Measurements from ENCODE around the gene GMDS.

Gene GMDS

DNA sequence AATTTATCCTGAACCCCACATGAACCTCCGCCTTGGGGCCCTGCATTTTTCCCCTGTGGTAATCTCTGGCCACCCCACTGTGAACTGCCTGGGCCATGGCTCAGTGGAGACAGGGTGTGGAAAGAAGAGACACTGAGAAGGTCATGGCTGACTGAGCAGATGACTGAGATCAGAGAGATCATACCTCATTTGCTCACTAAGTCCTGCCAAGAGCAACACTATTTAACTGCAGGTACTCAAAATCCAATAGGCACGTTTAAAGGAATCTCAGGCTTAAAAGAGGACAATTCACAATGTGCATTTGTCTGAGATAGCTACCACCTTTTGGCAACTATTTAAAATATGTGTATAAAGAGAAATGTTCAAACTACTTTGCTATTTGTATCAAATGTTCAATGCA, 305.0 kb downstream of the GMDS start:
- no peak for DNase-seq (ENCODE audit: low spot score)

DNA sequence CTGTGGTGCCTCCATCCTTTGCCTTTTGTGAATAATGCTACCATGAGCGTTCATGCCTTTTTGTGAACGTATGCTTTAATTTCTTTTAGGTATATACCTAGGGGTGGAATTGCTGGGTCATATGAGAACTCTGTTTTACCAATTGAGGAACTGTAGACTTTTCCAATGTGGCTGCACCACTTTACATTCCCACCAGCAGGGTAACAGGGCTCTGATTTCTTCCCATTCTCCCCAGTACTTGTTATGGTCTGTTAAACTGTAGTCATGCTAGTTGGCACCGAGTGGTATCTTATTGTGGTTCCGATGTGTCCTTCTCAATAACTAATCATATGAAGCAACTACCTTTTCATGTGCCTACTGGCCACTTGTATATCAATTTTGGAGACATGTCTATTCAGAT, 312.1 kb downstream of the GMDS start:
- DNase-seq (ENCODE audit: low spot score): no peak

DNA sequence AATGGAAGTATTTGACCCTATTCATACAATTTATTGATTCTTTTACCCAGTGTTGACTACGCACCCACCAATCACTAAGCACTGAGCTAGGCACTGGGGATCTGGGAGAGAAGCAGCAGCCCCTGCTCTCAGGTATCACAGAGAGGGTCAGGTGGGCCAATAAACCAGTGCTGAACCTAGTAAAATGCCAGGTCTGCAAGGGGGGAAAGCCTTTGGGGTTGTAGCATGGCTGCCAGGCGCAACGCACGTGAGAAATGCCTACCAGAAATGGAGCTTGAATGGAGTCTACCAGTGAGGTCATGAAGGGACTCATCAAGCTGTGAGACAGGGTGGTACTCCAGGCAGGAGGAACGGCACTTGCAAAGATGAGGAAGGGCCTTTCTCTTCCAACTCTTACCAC, 313.6 kb downstream of the GMDS start:
- no peak for DNase-seq (ENCODE audit: low spot score)

DNA sequence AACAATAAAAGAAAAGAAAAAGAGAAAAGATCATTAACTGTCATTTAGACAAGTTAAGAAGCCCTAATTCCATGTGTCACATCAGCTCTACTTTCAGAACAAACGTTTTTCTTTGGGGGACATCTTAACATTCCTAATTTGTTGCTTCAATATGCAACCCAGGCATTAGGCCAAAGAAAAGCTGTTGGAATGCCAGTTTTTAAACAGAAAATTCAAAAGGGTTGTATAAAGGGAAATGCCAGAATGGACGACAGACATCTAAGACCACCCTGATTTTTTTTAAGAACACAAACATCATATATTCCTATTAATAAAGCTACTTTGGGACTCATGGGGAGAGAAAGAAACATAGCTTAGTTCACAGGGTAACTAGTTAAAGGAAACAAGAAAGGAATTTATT, 315.0 kb downstream of the GMDS start:
- DNase-seq (ENCODE audit: low spot score): no peak

DNA sequence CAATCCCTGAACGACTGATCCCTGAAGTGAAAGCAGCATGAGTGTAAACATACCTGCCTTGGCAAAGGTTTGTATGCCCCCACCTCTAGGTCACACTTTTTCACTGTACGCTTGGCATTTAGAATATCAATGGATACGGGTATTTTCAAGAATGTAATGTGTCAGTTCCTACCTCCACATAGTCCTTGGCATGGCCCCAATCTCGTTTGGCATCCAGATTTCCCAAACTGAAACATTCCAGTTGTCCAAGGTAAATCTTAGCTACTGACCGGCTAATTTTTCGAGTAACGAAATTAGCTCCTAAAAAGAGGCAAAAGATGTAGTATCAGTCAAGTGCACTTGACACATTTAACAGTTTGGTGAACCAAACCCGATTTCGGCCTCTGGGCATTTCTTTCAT, 315.5 kb downstream of the GMDS start:
- DNase-seq (ENCODE audit: low spot score): no peak

DNA sequence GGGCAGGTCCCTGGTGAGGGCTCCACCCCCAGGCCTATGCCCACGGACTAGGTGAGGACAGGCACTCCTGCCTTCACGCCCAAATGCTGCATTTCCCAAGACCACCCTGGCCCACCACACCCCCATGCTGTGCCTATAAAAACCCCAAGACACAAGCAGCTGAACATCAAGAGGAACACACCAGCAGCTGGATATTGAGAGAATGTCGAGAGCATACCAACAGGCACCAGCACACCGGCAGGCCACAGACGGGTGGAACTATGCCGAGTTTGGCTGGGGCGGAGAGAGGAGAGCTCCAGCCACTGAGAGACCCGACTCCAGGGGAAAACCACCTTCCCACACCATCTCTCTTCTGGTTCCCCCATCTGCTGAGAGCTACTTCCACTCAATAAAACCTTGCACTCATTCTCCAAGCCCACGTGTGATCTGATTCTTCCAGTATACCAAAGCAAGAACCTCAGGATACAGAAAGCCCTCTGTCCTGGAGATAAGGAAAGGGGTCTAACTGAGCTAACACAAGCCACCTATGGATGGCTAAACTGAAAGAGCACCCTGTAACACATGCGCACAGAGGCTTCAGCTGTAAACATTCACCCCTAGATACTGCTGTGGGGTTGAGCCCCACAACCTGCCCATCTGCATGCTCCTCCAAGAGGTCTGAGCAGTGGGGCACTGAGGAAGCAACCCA, 319.5 kb downstream of the GMDS start:
- DNase-seq (ENCODE audit: low spot score): no peak

DNA sequence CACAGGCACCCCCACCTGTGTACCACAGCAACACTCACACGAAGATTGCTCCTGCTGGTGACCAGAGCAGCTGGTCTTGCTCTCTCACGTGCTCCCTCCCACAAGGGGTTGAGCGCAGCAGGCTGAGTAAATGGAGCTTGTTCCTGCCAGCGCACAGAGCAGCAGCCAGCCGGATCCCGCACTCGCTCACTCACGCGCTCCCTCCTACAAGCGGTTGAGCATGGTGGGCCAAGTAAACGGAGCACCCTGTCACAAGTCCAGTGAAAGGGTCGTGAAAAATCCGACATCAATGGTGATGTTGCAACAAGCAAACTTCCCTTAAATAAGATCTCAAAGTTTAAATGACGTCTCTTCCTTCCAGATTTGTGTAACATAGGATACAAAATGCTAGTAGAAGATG, 322.0 kb downstream of the GMDS start:
- no peak for DNase-seq (ENCODE audit: low spot score)

DNA sequence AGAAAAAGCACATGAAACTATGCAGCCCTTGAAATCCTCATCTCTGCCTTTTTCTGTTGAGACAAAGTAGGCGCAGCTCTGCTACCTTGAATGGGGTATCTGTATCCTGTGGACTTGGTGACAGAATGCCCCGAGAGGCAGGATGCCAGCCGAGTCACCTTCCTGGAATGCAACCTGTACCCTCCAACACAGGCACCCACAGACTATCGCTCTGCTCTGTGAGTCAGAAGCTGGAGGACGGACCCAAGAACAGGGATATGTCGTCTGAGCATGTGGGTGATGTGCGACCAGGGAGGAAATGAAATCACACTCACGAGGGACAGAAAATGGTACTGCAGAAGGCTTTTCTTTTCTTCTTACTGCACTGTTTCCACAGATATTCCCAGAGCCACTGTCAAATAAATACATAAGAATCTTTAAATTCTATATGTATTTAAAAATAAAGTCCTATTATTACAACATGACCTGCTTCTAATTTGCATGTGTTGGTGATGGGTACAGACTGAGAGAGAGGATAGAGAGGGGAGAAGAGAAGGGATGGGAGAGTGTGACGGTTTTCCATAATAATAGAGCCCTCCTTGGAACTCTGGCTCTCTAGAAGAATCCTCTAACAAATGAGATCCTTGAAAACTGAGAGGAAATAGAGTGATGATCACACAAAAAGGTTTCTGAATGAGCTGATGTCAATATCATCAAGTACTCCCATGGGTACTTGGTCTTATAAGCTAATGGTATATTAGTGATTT, 327.6 kb downstream of the GMDS start:
- DNase-seq (ENCODE audit: low spot score): no peak

DNA sequence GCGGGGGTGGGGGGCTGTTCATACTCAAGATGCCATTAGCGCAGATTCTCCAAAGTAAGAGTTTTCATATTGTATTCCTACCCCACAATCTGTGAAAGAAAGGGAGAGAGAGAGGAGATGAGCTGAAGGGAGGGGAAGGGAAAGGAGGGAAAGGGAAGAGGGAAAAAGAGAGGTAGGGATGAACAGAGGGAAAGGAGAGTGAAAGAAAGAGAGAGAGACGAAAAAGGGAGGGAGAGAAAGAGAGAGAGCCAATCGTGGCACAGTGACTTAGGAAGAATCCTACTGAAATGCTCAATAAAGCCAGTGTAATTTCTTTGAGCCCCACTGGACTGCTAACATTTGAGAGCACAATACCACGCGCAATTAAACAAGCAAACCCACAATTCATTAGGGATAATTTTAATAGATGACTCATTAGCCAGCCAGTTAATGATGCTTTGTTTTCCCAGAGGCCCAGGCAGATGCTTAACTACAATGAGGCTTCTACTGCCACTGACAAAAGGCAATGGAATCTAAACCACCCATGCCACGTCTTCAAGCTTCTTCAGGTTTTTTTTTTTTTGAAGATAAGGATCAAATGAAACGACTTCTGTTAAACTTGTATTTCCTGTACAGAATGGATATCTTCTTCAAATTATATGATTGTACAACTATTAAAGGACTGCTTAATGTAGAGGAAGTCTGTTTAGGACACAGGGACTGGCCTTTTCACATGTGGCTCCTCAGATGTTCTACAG, 328.9 kb downstream of the GMDS start:
- no peak for DNase-seq (ENCODE audit: low spot score)

DNA sequence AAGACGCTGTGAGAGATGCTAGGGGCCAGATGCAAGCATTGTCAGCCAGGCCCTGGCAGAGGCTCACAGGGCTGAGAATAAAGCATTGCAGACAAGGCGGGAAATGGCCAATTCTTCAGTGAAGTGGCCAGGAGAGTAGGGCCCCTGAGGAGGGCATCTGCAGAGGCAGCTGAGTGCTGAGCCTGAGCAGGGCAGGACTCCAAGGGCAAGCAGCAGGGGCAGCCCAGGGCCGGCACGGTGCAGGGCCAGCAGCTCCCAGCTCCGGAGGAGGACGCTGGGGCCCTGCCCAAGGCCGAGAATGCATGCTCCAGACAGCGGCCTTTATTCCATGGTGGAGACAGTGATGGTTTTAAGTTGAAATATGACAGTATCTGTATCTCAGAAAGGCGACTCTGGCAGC, 330.2 kb downstream of the GMDS start:
- no peak for DNase-seq (ENCODE audit: low spot score)

DNA sequence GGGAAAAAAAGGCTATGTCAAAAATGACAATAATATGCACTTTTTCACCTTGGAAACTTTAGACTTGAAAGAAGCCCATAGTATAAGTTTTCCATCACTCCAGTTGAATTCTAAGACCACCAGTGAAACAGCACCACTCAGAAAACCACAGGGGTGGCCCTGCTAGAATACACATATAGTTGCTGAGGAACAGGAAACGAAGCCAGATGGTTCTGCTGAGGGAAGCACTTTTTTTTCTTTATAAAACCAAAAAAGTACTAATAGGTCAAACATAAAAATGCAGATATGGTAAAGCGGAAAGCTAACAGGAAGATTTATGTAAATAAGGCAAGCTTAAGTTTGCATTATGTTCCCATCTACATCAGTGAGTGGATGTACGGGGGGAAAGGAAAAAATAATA, 331.8 kb downstream of the GMDS start:
- DNase-seq (ENCODE audit: low spot score): no peak

DNA sequence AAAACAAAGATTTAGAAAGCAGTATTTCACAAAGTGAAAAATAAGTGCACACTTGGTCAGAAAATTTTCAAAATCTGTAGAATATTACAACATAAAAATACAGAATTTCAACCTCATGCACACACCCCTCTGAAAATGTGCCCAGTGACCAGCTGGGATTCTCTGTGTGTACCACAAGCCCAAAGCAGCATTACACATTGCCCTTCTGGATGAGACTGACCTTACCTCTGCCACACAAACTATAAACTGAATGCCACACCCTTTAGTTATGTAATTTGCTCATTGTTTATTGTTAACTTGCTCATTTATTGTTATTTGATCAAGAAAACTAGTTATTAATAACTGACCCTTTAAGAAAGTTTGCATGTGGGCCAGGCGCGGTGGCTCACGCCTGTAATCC, 332.7 kb downstream of the GMDS start:
- no peak for DNase-seq (ENCODE audit: low spot score)

DNA sequence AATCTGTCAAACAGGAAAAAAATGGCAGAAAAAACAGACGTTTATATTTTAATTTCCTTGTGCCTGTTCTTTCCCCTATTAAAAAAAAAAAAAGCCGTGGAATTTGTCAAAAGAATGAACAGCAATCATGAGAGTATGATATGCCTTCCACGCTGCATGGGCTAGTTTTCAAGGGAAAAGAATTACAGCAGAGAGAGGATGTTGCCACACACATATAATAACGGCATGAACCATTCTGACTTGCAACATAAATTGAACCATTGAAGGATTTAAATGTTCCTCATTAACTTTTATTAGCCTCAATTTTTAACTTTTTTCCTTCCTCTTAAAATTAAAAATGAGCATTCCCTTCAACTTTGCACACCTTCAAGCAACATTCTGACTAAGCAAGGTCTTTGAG, 333.9 kb downstream of the GMDS start:
- DNase-seq (ENCODE audit: low spot score): no peak

DNA sequence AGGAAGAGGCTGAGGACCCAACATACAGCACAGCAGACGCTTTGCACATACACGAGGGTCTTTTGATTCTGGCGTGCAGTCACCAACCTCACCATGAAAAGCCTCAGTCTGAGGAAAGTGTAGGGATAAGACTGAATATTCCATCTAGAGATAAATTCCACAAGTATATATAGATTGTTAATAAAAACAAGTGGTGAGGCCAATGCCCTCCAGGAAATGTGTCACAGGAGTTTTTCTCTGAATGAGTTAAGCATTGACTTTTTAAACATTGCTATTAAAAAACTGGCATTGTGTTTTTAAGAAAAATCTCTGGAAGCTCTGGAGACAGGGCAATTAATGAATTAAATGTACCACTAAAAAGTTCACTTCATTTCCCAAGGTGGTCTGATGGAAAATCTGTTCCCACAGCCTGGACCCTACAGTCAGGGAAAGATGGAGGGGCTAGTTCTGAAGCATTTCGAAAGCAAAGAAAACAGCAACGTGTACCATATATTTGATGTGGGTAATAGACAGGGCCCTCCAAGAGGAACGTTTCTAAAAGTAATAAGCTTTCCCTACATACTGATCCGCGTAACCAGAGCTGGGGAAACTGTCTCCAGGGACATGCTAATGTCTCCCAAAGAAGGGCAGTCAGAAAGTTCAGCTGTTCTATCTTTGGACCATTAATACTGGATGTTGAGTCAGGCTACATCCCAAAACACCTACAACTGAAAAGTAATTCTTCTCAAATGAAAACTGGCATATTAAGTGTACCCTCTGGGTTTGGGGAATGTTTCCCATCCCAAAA, 334.6 kb downstream of the GMDS start:
- no peak for DNase-seq (ENCODE audit: low spot score)

DNA sequence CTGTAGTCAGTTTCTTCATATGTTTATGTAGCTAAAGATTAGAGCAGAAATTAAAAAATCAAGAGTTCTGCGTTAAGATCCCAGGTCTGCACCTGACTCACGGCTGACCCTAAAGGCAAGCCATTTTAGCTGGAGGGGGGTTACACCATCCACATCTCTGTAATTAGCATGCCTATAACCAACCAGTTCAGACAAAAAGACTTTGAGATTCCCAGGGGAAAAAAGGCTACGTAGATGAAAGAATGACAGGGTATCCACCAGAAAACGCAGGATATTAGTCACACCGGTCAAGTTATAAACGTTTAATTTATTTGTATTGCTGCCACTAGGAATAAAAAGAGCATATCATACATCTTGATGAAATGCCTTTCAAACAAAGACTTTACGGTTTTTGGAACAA, 336.6 kb downstream of the GMDS start:
- DNase-seq (ENCODE audit: low spot score): no peak

DNA sequence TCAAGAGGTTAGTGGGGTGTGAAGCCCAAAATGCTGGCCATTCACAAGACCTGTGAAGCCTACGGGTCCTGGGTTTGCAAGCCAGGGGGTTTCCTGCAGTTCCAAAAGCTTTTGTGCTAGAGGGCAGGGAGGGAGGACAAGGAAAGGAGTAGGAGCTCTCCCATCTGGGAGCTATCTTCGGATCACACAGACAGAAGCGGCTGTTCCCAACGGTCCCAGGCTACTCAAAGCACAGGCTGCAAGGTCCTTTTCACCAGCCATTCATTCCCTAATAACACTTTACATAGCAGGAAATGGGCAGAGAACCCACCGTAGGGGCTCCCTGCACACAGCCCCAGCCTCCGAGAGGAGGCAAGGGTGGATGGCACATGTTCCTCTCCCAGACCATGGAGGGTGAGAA, 338.8 kb downstream of the GMDS start:
- DNase-seq (ENCODE audit: low spot score): no peak

DNA sequence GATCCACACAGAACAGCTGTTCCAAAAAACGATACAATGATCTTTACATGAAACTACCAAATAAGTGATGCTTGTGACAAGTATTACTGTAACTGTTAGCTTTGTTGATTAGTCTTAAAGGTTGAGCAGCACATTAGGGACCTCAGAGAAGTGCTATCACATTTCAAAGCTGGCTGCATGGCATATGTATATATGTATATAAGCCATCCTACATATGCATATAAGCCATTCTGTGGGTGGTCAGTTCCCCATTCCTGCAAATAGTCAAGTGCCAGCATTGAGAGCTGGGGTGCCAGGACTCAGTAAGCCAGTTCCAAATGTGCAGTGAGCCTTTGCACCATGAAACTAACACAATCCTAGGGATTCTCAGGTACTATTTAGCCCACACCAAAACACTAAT, 339.4 kb downstream of the GMDS start:
- DNase-seq (ENCODE audit: low spot score): no peak

DNA sequence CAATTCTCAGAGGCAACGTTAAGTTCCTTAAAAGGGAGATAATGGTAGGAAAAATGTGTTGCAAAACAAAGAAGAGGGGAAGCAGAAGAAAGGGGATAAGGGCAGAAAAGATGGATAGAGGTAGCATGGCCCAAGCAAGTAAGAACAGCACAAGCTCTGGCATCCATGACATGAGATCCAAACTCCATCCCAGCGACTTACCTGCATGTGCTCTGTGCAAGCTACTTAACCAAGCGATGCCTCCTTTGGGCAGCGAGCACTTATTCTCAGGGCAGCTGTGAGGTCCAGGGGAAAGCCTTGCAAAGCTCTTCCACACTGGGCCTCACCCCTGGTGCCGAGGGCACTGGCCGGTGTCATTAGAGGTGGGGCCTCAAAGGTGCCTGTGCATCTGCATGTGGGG, 340.5 kb downstream of the GMDS start:
- no peak for DNase-seq (ENCODE audit: low spot score)

DNA sequence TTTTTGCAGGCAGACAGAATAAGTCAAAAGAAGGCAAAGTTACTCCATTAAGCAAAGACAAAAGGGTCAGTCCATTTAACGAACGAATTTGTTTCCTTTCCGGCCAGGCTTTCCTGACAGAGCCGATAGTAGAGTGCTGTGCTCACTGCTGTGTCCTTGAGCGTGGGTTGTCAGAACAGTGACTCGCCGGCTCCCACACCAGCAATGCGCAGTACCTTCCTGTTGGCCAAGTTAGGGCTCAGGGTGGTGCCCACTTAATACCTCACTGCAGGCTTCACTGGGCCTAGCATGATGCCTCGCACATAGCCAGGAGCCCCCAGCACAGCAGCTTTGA, 341.0 kb downstream of the GMDS start:
- no peak for DNase-seq (ENCODE audit: low spot score)

DNA sequence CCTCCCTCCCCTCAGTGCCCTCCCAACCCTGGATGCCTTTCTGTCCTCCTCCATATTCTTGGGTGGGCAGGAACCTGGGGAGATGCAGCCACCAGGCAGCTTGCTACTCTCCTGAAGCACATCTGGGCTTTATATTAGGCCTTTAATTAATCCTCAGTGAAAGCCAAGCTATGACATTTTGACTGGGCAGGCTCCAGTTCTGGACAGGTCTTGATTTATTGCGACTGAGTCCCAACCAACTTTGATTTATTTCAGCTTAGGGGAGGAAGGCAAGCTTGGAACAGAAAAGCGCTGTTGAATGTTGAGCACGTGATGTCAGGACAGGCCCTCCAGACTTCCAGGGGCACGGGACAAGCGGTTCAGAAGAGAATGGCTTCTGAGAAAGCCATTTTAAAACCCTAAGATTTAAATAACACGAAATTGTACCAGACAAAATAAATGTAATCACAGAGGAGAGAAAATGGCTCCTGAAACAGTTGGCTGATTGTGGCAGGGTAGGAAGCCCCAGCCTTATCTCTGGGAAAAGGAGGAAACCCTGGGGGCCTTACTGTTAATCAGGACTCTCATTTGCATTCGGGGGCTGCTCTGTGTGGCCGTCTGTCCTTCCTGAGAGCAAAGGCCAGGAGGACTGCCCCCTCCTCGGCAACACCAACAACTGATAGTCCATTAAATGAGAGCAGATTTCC, 341.5 kb downstream of the GMDS start:
- DNase-seq (ENCODE audit: low spot score): no peak

DNA sequence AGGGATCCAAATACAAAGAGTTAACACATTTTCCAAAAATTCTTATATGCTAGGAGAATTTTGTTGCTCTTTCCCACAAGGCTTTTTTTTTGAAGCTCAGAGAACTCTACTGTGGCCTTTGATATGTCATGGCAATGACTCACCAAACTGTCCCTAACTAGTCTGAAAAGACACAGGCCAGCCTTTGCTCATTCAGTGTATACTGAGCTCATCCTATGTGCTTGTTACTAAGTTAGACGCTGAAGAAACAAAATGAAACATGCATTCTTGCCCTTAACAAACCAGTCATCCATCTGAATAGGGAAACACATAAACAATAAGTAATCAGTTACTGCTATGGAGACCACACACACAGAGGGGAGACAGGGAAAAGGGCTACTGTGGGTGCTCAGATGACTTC, 343.8 kb downstream of the GMDS start:
- no peak for DNase-seq (ENCODE audit: low spot score)

DNA sequence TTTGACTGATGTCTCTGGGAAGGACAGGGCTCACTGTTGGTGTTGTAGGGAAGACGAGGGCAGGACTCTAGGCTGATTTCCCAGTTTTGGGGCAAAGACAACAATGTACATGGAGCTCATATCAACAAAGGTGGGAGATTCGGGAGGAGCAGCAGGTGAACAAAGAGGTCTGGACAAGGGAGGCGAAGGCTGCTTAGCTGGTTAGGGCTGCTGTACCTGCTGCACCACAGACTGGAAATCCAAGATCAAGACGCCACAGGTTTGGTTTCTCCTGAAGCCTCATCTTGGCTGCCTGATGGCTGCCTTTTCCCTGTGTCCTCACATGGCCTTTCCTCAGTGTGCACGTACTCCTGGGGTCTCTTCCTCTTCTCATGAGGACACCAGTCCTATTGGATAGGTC, 348.5 kb downstream of the GMDS start:
- no peak for DNase-seq (ENCODE audit: low spot score)
